ENCODE data around the gene QPRT.

- no peak for TF ChIP-seq POLR2A (IDR thresholded peaks at IDR 0.05; ENCODE audit: low read depth, low read length)
- no peak for TF ChIP-seq TAF1 (IDR thresholded peaks at IDR 0.05; ENCODE audit: borderline replicate concordance, low read depth, low read length)
Observed at GRCh38 chr16:29698042-29698441, 19.1 kb downstream of the QPRT start.
